Esophagus squamous epithelium (tissue), 4 donors: Measurements from ENCODE around the gene CDH13.

ENCODE experiments used
- POLR2A ChIP-seq, 4 donors: fragments of 450-650 bp; IDR thresholded peaks; one replicate each; pipeline ENCODE4 v1.6.1; 2017; ENCODE audit warnings: antibody characterized with exemption in 4 of 4, mild to moderate bottlenecking in 4 of 4, moderate library complexity in 3 of 4
- TF ChIP-seq, protein P1 (sequence below), 6 experiments: fragments of 450-650 bp in 4 of 6; fragments of 200-600 bp in 2 of 6; sonication (generic) in 2 of 6; IDR thresholded peaks; one replicate each; pipeline ENCODE4 v1.5.1; 2016 to 2019; ENCODE audit warnings: antibody characterized with exemption in 6 of 6, mild to moderate bottlenecking in 4 of 6, moderate library complexity in 4 of 6

DNA sequence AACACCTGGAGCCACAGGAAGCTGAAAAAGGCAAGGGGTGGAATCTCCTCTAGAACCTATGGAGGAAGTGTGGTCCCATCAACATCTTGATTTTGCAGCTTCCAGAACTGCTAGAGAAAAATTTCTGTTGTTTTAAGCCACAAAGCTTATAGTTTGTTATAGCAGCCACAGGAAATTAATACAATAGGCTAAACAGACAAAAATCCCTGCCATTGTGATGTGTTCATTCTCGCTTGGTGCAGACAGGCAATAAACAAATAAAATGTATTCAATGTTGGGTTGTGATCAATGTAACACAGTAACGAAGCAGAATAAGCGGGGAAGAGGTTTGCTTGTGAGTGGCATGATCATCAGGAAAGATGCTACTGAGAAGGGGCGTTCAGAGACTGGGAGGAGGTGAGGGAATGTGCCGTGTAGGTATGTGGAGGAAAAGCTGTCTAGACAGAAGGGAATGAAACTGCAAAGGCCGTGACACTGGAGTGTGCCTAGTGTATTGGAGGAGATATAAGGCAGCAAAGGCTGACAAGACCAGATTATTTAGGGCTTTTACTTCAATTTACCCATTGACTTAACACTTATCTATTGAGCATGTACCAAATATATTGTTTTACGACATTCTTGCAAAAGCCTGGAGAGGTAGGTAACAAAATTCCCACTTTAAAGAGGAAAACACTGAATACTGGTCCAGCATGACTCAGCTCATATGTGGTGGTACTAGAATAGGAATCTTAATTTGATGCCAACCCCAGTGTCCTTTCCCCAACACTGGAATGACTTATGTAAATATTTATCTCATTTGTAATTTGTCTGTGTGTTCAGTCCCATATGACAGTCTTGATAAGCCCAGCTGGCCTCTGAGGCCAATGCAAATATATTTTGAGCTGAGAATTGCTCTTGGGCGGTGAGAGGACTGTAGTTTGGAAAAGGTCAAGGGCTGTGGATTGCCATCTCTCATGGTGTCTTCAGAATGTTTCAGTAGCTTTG lies 375.9 kb downstream of the CDH13 start:
- TF ChIP-seq, protein P1, sequence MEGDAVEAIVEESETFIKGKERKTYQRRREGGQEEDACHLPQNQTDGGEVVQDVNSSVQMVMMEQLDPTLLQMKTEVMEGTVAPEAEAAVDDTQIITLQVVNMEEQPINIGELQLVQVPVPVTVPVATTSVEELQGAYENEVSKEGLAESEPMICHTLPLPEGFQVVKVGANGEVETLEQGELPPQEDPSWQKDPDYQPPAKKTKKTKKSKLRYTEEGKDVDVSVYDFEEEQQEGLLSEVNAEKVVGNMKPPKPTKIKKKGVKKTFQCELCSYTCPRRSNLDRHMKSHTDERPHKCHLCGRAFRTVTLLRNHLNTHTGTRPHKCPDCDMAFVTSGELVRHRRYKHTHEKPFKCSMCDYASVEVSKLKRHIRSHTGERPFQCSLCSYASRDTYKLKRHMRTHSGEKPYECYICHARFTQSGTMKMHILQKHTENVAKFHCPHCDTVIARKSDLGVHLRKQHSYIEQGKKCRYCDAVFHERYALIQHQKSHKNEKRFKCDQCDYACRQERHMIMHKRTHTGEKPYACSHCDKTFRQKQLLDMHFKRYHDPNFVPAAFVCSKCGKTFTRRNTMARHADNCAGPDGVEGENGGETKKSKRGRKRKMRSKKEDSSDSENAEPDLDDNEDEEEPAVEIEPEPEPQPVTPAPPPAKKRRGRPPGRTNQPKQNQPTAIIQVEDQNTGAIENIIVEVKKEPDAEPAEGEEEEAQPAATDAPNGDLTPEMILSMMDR (IDR thresholded peaks at IDR 0.05) = no peak
- no peak for TF ChIP-seq POLR2A (IDR thresholded peaks at IDR 0.05)
